ENCODE results near the gene SLC25A45. TPM values are rescaled to one million over a fixed set of nuclear protein-coding genes. Genes with fewer than 3 reads are reported as not detected.

The SLC25A45 gene
- total RNA-seq, 1 experiment from 2014 or later: 1.1 TPM

GRCh38 chr11:65399845-65400244 is 17.4 kb upstream of the SLC25A45 start:
- H3K4me3 Mint-ChIP-seq: no peak overlapping the region
- no peak for TF ChIP-seq CTCF (conservative IDR thresholded peaks at IDR 0.05)
- H3K4me1 ChIP-seq (ENCODE audit: insufficient read depth, low read length): no peaks in the 10 kb centered on the region

More at GRCh38 chr11:65399845-65400244, 17.4 kb upstream of the SLC25A45 start:
- no peak overlapping the region for H2BK120ac ChIP-seq (ENCODE audit: low read depth, low read length, poor library complexity, severe bottlenecking)
- no peak overlapping the region for H2AFZ ChIP-seq (ENCODE audit: low read length)
- no peak overlapping the region for H3K23ac ChIP-seq (ENCODE audit: insufficient read length, low read depth, low read length)
- H2AK5ac ChIP-seq (ENCODE audit: insufficient read length, low read length): no peak overlapping the region
- no peak overlapping the region for H3K56ac ChIP-seq (ENCODE audit: insufficient read length, low read depth, low read length)
- no peaks in the 10 kb centered on the region for H3K9me3 ChIP-seq (ENCODE audit: control insufficient read depth, low read depth, low read length)
- no peak overlapping the region for H2BK5ac ChIP-seq (ENCODE audit: insufficient read length, low read length)
- peaks cover 0 to 17% of the 10 kb centered on the region in 2 experiments; a peak in 3 of 4 replicates for H3K4me1 Mint-ChIP-seq
- H3K27me3 ChIP-seq (ENCODE audit: insufficient read depth, low read length): no peaks in the 10 kb centered on the region
- no peak overlapping the region for H3K14ac ChIP-seq (ENCODE audit: insufficient read depth, low read length)
- no peak overlapping the region for H4K91ac ChIP-seq (ENCODE audit: insufficient read length, low read depth, low read length)
- no peaks in the 10 kb centered on the region for H3K79me2 ChIP-seq (ENCODE audit: insufficient read depth, low read length)
- DNase-seq: no peak
- H3K23me2 ChIP-seq (ENCODE audit: insufficient read length, low read depth, low read length, poor library complexity, severe bottlenecking): no peaks in the 10 kb centered on the region
- H4K20me1 ChIP-seq (ENCODE audit: control insufficient read depth, insufficient read depth, insufficient read length): no peaks in the 10 kb centered on the region
- H3K4ac ChIP-seq (ENCODE audit: low read depth, low read length): no peak overlapping the region
- H3K4me2 ChIP-seq (ENCODE audit: insufficient read depth, insufficient read length, low read length): no peak overlapping the region
- H3K36me3 Mint-ChIP-seq (ENCODE audit: insufficient read depth in 1 of 3, low read depth in 3 of 3): peaks cover 3 to 39% (median 31%) of the 10 kb centered on the region in 3 experiments; a peak in 6 of 7 replicates
- WGBS (ENCODE audit: extremely low coverage, insufficient read length, low lambda C conversion rate): no CpG with 5 or more reads among the region's 10 CpGs
- H3K9ac ChIP-seq (ENCODE audit: extremely low read depth, insufficient read length, low read length): no peak overlapping the region
- H3K27me3 Mint-ChIP-seq (ENCODE audit: low read depth): no peaks in the 10 kb centered on the region
- H3K9me3 Mint-ChIP-seq: no peaks in the 10 kb centered on the region
- H3K27ac Mint-ChIP-seq: no peak overlapping the region
- no peak overlapping the region for H2BK20ac ChIP-seq (ENCODE audit: low read depth, low read length, poor library complexity, severe bottlenecking)
- no peak overlapping the region for H2BK12ac ChIP-seq (ENCODE audit: insufficient read length, low read depth, low read length)
- no peak overlapping the region for H3K27ac ChIP-seq (ENCODE audit: insufficient read length, low read depth, low read length)
- H2BK15ac ChIP-seq (ENCODE audit: low read depth, low read length): no peak overlapping the region
- no peak overlapping the region for H3K18ac ChIP-seq (ENCODE audit: insufficient read length, low read depth, low read length)
- no peak overlapping the region for H4K5ac ChIP-seq (ENCODE audit: insufficient read length, low read depth, low read length)
- no peak overlapping the region for H3T11ph ChIP-seq (ENCODE audit: low read length)
- H3K79me1 ChIP-seq (ENCODE audit: insufficient read depth, low read depth, low read length, poor library complexity, severe bottlenecking): no peaks in the 10 kb centered on the region
- no peak overlapping the region for H4K8ac ChIP-seq (replicated peaks; ENCODE audit: insufficient read length, low read depth, low read length)

Measured in H9 (cell line).